GM19372 (cell line): Measurements from ENCODE around the gene STYXL1.
"Not testable (repeated sequence)": the region's sequence is repeated elsewhere in the genome, so short reads cannot be mapped to it uniquely, and the experiment has no call there.

Experiments
- ATAC-seq: cut with Tn5 transposase; IDR thresholded peaks from one replicate; pipeline ENCODE4 v1.9.1; 2021; ENCODE audit warnings: mild to moderate bottlenecking, low read depth, moderate library complexity; ENCODE audit not compliant: unreplicated experiment

The STYXL1 gene

DNA sequence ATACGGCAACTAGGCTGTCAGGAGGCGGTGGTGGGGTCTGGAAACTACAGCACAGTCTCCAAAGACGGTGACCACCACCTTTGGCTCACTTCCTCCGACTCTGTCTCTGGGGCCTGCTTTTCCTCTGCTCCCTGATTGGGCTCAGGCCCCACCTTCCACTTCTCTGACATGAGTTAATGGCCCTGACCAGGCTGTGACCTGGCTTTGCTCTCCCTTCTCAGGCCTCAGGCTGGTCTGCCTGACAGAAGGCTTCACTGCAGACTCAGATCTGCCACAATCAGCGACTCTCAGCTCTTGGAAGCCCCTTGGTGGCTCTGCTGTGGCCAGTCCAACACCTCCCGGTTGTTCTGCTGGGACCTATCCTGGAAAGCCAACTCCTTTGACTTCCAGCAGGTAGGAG, 7.7 kb downstream of the STYXL1 start:
- no peak for ATAC-seq

DNA sequence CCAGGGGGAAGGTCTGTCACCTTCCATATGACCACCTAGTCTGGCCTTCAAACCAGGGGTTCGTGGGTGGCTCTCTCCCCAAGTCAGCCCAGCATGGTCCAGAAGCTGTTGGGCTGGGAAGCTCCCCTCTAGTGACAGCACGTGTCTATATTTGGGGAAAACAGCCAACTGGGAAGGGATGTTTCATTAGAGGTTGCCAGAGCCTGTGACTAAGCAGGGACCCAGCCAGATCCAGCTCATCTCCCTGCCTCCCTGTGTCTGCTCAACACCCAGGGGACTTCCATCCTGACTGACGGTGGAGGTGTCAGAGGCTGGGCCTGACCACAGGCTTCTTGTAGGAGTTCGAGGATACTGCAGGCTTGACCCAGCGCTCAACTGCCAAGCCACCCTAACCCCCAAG, 10.5 kb downstream of the STYXL1 start:
- ATAC-seq: no peak

DNA sequence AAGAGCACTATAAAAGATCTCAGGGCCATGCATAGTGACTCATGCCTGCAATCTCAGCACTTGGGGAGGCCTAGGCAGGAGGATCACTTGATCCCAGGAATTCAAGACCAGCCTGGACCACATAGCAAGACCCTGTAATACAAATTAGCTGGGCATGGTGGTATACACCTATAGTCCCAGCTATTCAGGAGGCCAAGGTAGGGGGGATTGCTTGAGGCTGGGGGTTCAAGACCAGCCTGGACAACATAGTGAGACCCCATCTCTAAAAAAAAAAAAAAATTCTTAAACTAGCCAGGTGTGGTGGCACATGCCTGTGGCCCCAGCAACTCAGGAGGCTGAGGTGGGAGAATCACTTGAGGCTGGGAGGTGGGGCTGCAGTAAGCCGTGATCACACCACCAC, 15.8 kb downstream of the STYXL1 start:
- no peak for ATAC-seq

- not testable (repeated sequence) for ATAC-seq
Observed at GRCh38 chr7:76029682-76030081, 18.1 kb downstream of the STYXL1 start.

- ATAC-seq: no peak
Observed at GRCh38 chr7:76023002-76023401, 24.8 kb downstream of the STYXL1 start.

DNA sequence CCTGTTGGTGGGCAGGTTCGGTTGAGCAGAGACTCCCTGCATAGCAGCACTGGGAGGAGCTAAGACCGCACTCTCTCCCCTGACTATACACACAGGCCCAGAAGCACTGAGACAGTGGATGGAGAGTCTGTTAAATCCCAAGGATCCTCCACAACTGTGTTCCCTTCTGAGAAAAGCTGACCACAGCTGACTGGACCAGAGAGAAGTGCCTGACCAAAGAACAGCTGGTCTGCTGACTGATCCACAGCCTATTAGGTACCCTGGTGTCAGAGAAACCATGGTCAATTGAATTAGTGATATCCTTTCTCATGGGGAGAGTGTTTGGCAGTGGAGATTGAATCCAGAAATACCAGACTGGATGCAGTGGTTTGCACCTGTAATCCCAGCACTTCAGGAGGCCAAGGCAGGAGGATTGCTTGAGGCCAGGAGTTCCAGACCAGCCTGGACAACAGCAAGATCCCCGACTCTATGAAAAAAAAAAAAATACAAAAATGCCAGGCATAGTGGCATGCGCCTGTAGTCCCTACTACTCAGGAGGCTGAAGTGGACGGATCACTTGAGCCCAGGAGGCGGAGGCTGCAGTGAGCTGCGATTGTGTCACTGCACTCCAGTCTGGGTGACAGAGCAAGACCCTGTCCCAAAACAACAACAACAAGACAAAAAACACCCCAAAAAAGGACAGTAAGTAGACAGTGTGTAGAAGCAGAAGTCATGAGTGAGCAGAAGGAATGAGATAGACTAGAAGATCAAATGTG, 25.6 kb downstream of the STYXL1 start:
- no peak for ATAC-seq

DNA sequence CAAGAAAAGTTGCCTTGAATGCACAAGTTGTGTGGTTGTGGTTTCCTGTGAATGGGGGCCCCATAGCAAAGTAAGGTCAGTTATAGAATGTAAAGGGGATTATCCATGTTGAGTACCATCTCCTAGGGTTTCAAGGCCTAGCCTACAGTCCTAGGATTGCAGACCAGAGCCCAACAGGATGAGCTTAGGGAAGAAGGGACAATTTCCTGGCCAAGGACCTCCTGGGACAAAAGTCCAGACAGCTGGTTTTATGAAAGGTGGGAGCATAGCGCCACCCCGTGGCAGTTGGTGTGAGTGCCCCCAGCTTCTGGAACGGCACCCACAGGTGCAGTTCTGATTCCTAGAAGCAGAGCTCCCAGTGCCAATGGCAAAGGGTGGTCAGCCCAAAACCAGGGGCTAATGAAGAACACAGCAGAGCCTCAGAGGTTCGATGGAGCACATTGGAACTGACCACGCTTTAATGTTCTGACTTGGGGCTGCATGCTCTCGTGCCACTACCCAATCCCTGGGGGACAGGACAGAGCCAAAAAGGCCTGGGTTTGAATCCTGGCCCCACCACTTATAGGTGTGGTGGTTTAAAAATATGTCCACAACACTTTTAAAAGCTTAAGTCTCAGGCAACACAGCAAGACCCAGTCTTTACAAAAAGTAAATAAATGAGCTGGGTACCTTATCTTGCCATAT, 27.6 kb downstream of the STYXL1 start:
- no peak for ATAC-seq

GRCh38 chr7:76018520-76018919, 29.3 kb downstream of the STYXL1 start:
- not testable (repeated sequence) for ATAC-seq

GRCh38 chr7:76016191-76016947, 31.4 kb downstream of the STYXL1 start:
- no peak for ATAC-seq

DNA sequence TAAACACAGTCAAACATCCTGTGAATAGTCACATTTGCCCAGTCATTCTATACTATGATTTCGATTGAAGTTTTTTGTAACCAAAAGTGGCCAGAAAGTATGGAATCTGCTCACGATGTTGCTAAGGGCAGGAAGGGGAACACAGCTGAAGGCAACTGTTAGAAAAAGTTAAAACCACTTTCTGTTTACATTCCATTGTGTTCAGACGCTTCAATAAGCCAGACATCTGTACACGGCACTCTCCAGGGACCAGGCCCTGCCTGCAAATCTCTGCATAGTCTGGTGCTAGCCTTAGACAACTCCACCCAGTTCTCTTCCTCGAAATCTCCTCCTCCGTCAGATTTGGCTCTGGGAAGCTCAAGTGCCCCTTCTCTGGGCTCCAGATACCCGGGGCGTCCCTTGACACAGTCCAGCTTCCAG, 36.3 kb downstream of the STYXL1 start:
- ATAC-seq: no peak

- no peak for ATAC-seq
Observed at GRCh38 chr7:76009672-76010600, 37.9 kb downstream of the STYXL1 start.

DNA sequence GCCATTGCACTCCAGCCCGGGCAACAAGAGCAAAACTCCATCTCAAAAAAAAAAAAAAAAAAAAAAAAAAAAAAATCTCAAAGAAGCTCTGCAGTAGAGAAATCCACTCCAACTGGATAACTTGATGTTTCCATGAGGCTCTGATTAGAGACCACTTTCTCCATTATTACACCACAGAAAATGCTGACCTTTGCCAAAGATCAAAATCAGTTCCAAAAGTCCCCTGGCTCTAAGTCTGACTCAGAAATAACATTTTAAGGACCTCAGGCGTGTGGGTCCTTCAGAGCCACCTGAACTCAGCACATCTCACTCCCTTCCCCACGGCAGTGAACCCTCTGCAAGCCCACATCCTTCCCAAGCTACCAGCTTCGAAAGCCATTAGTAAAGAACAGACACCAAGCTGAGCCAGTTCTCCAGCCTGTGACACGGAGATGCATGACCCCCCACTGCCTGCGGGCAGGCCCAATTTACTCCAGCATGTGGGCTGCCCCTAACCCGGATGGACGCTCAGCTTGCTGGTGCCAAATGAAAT, 39.6 kb downstream of the STYXL1 start:
- no peak for ATAC-seq

- ATAC-seq: not testable (repeated sequence)
Observed at GRCh38 chr7:76005004-76005403, 42.8 kb downstream of the STYXL1 start.

DNA sequence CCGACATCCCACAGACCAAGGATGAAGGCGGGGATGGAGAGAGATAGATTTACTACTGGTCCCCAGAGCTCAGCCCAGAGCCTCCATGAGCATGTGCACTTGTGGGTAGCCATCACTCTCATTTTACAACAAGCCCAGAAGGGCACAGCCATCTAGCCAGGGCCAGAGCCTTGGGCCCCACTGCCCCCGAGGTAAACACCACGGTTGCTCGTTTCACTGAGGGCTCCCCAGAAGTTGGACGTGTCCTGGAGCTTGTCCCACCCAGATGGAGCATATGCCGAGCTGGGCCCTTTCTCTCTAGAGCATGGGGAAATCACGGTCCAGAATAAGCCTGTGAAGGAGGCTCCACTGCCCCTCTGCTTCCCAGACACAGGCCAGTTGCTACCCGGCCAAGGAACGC, 44.4 kb downstream of the STYXL1 start:
- no peak for ATAC-seq

DNA sequence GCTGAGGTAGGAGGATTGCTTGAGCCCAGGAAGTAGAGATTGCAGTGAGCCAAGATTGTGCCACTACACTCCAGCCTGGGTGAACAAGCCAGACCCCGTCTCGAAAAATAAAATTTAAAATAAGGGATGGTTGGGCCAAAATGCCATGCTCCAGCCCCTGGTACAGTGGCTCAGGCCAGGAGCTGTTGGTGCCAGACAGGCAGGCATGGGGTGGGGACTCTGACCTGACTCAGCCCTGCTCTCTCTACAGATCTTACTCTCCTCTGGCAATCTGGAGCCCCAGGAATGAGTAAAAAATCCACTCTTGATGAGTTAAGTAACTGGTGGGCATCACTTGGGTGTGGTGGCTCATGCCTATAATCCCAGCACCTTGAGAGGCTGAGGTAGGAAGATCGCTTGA, 45.0 kb downstream of the STYXL1 start:
- no peak for ATAC-seq

- ATAC-seq: no peak
Observed at GRCh38 chr7:76002139-76002538, 45.7 kb downstream of the STYXL1 start.

DNA sequence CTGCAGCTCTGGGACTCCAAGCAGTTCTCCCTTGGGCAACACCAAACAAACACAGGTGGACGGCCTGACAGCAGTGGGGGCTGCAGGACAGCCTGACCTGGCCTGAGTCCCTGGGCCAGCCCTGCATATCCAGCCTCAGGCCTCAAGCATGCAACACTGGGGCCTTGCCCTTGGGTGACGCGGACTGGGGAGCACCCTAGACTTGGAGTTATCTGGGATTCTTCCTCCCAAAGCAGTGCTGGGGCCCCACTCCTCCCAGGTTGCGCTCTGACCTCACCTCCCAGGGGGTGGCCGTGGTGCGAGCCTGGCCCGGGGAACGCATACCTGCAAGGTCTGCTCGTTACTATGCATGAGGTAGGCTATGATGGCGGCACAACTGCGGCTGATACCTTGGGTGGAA, 47.2 kb downstream of the STYXL1 start:
- ATAC-seq: no peak

DNA sequence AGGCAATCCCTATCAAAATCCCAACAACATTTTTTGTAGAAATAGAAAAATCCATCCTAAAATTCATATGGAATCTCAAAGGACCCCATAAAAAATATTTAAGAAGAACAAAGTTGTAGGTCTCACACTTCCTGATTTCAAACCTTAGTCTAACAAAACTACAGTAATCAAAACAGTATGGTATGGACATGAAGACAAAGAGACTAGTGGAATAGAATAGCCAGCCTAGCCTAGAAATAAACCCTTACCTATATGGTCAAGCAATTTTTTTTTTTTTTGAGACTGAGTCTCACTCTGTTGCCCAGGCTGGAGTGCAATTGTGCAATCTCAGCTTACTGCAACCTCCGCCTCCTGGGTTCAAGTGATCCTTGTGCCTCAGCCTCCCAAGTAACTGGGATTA, 49.8 kb downstream of the STYXL1 start:
- no peak for ATAC-seq

GRCh38 chr7:75996476-75996875, 51.3 kb downstream of the STYXL1 start:
- no peak for ATAC-seq

DNA sequence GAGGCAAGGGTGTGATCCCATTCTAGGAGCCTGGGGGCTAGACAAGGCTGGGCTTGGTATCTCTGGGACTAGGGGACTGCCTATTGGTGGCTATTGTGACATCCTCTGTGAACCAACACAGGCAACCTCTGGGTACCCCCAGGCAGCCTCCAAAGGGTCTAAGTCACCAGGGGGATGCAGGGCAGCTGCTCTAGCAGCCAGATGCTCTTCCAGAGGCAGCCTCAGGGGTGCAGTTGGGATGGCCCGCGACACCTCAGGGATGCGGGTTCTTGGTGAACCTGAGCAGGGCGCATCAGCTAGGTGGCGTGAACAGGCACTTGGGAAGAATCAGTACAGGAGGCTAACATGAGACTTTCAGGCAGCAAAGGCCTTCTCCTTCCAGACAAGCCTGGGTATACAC, 51.8 kb downstream of the STYXL1 start:
- ATAC-seq: no peak
